ENCODE data around the gene EIPR1. TPM values are rescaled to one million over a fixed set of nuclear protein-coding genes. Genes with fewer than 3 reads are reported as not detected.
"Not testable (repeated sequence)": the region's sequence is repeated elsewhere in the genome, so short reads cannot be mapped to it uniquely, and the experiment has no call there.

EIPR1 gene
- total and polyA plus RNA-seq, 2 experiments from 2014 or later = 23.2 to 28.2 TPM

DNA sequence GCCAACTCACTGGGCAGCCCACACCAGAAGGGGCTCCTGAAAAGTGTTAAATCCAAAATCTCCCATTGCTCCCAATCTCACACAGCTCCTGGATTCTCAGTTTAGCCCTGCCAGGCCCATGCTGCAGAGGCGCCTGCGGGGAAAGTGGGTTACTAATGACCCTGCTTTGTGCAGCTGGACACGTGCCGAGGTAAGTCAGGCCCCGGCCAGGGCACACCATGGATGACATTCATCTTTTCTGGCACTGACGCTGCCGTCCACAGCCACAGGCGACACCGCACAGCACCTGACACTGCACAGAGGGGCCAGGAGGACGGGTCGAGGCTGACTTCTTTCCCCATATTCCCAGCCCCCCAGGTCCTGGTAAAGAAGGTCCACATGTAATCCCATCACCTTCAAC lies 193.5 kb downstream of the EIPR1 start:
- H3K4me1 ChIP-seq (ENCODE audit: low read depth) = no peaks in the 10 kb centered on the region
- H3K36me3 ChIP-seq = no peaks in the 10 kb centered on the region
- no peak for DNase-seq (ENCODE audit: low read depth in 1 of 2, low spot score in 1 of 2)
- no peak overlapping the region for H3K27ac ChIP-seq
- TF ChIP-seq, protein P1, sequence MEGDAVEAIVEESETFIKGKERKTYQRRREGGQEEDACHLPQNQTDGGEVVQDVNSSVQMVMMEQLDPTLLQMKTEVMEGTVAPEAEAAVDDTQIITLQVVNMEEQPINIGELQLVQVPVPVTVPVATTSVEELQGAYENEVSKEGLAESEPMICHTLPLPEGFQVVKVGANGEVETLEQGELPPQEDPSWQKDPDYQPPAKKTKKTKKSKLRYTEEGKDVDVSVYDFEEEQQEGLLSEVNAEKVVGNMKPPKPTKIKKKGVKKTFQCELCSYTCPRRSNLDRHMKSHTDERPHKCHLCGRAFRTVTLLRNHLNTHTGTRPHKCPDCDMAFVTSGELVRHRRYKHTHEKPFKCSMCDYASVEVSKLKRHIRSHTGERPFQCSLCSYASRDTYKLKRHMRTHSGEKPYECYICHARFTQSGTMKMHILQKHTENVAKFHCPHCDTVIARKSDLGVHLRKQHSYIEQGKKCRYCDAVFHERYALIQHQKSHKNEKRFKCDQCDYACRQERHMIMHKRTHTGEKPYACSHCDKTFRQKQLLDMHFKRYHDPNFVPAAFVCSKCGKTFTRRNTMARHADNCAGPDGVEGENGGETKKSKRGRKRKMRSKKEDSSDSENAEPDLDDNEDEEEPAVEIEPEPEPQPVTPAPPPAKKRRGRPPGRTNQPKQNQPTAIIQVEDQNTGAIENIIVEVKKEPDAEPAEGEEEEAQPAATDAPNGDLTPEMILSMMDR (IDR thresholded peaks at IDR 0.05; ENCODE audit: low read depth, low read length) = no peak
- no peaks in the 10 kb centered on the region for H3K27me3 ChIP-seq
- H3K4me3 ChIP-seq = no peak overlapping the region
- no peaks in the 10 kb centered on the region for H3K9me3 ChIP-seq (ENCODE audit: low read depth)

DNA sequence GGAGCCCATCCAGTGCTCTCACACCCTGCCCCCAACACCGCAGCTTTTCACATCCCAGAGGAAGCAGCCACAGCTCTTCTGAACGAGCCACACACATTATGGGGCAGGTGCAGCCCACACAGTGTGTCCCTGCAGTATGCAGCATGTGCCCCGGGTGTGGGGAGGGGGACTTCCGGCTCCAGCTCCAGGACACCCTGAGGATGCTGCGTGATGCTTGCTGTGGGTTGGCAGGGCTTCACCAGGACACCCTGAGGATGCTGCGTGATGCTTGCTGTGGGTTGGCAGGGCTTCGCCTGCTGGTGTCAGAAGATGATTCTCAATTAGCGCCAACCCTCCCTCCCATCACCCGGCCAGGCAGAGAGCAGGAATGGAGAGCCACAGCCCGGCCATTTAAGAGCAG lies 193.9 kb downstream of the EIPR1 start:
- Histone ChIP-seq H3K27me3 (no peaks in the 10 kb centered on the region), H3K9me3 (ENCODE audit: low read depth) (no peaks in the 10 kb centered on the region), H3K27ac (no peak overlapping the region), H3K4me1 (ENCODE audit: low read depth) (no peaks in the 10 kb centered on the region), H3K4me3 (no peak overlapping the region), H3K36me3 (no peaks in the 10 kb centered on the region)
- DNase-seq (ENCODE audit: low read depth in 1 of 2, low spot score in 1 of 2) = no peak
- TF ChIP-seq, protein P1 (IDR thresholded peaks at IDR 0.05; ENCODE audit: low read depth, low read length) = no peak

DNA sequence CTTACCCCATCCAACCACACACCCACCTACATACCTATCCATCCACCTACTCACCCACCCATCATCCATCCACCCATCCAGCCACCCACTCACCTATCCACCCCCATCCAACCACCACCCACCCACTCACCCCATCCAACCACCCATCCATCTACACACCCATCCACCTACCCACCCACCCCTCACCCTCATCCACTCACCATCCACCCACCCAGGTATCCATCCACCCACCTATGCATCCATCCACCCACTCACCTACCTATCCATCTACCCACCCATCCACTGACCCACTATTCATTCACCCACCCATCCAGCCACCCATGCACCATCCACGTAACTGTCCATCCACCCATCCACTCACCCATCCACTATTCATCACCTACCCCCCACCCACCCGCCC lies 194.8 kb downstream of the EIPR1 start:
- no peaks in the 10 kb centered on the region for H3K36me3 ChIP-seq
- no peaks in the 10 kb centered on the region for H3K9me3 ChIP-seq (ENCODE audit: low read depth)
- no peaks in the 10 kb centered on the region for H3K27me3 ChIP-seq
- H3K4me3 ChIP-seq = no peak overlapping the region
- TF ChIP-seq, protein P1 (IDR thresholded peaks at IDR 0.05; ENCODE audit: low read depth, low read length) = no peak
- H3K27ac ChIP-seq = no peak overlapping the region
- no peak for DNase-seq (ENCODE audit: low read depth in 1 of 2, low spot score in 1 of 2)
- H3K4me1 ChIP-seq (ENCODE audit: low read depth) = no peaks in the 10 kb centered on the region

DNA sequence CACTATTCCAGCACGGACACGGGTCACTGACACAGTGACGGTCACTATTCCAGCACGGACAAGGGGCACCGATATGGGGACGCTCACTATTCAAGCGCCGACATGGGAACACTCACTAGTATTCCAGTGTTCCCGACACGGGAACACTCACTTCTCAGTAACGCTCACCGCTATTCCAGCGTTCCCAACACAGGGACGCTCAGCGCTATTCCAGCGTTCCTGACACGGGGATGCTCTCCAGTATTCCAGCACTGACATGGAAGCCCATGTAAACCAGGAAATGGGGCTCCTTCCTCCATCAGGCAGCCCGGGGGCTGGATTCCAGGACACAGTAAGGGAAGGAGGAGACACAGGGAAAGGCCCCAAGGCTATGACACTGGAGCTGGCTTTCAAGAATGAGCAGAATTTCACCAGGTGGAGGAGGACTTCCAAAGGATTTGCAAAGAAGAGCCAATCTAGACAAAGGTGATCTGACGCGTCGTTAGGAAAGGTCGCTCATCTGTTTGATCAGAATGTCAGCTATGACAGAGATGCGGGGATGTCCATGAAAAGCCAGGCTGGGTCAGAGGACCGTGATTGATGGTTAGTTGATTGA lies 196.1 kb downstream of the EIPR1 start:
- Histone ChIP-seq H3K4me1 (ENCODE audit: low read depth) (no peaks in the 10 kb centered on the region), H3K9me3 (ENCODE audit: low read depth) (no peaks in the 10 kb centered on the region), H3K27ac (no peak overlapping the region), H3K4me3 (no peak overlapping the region), H3K27me3 (no peaks in the 10 kb centered on the region), H3K36me3 (no peaks in the 10 kb centered on the region)
- TF ChIP-seq, protein P1 (IDR thresholded peaks at IDR 0.05; ENCODE audit: low read depth, low read length) = no peak
- DNase-seq (ENCODE audit: low read depth in 1 of 2, low spot score in 1 of 2) = no peak

DNA sequence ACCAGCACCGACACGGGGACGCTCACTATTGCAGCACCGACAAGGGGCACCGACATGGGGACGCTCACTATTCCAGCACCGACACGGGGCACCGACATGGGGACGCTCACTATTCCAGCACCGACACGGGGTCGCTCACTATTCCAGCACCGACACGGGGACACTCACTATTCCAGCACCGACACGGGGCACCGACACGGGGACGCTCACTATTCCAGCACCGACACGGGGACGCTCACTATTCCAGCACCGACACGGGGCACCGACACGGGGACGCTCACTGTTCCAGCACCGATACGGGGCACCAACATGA lies 196.8 kb downstream of the EIPR1 start:
- DNase-seq (ENCODE audit: low read depth in 1 of 2, low spot score in 1 of 2) = peak in 1 of 2 donors; percentile 10
- not testable (repeated sequence) for H3K4me1 ChIP-seq (ENCODE audit: low read depth); H3K9me3 ChIP-seq (ENCODE audit: low read depth); H3K27me3 ChIP-seq; H3K4me3 ChIP-seq; H3K36me3 ChIP-seq; H3K27ac ChIP-seq

DNA sequence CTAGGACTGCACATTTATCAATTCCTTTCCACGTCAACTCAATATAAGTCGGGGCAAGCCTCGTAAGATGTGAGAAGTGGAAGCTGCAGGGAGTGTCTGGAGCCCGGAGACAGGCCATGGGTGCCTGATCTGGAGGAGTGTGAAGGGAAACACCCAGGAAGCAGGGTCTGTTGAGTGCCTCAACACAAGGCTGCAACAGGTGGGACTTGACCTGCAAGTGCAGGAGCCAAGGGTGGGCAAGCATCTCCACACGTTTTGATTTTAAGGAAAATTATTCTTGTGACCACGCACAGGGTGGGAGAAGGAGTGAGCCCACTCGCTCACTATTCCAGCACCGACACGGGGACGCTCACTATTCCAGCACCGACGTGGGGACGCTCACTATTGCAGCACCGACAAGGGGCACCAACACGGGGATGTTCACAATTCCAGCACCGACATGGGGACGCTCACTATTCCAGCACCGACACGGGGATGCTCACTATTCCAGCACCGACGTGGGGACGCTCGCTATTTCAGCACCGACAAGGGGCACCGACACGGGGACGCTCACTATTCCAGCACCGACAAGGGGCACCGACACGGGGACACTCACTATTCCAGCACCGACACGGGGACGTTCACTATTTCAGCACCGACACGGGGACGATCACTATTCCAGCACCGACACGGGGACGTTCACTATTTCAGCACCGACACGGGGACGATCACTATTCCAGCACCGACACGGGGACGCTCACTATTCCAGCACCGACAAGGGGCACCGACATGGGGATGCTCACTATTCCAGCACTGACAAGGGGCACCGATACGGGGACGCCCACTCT lies 197.3 kb downstream of the EIPR1 start:
- no peaks in the 10 kb centered on the region for H3K9me3 ChIP-seq (ENCODE audit: low read depth)
- H3K27ac ChIP-seq = no peak overlapping the region
- H3K27me3 ChIP-seq = no peaks in the 10 kb centered on the region
- no peaks in the 10 kb centered on the region for H3K4me1 ChIP-seq (ENCODE audit: low read depth)
- no peaks in the 10 kb centered on the region for H3K36me3 ChIP-seq
- H3K4me3 ChIP-seq = no peak overlapping the region
- DNase-seq (ENCODE audit: low read depth in 1 of 2, low spot score in 1 of 2) = peak in 1 of 2 donors; percentile 7
- TF ChIP-seq, protein P1 (IDR thresholded peaks at IDR 0.05; ENCODE audit: low read depth, low read length) = no peak

All from cardiac muscle cell (in vitro differentiated cells and primary cell).